Thoracic aorta (tissue), 2 donors: ENCODE measurements around the gene TXNL4A. TPM values are rescaled to one million over a fixed set of nuclear protein-coding genes. Genes with fewer than 3 reads are reported as not detected.

Experiments
- ATAC-seq: fragments of 150-250 bp; one replicate; pipeline ENCODE4 v1.8.0; 2017; ENCODE audit warnings: low read depth; ENCODE audit not compliant: insufficient number of reproducible peaks, low FRiP score
- DNase-seq: peaks from one replicate; pipeline ENCODE4 v3.0.0-alpha.2; 2020; ENCODE audit warnings: low spot score
- H3K27ac ChIP-seq, 2 donors: fragments of 200-600 bp; sonication (generic); 1 replicate in 1 of 2; 2 replicates in 1 of 2; pipeline ENCODE4 v1.5.1; 2016; ENCODE audit warnings: mild to moderate bottlenecking in 2 of 2, moderate library complexity in 2 of 2
- H3K27me3 ChIP-seq: fragments of 200-600 bp; sonication (generic); replicated peaks from 2 replicates; pipeline ENCODE4 v1.6.0; 2016; ENCODE audit warnings: mild to moderate bottlenecking; ENCODE audit not compliant: insufficient read depth
- H3K36me3 ChIP-seq: fragments of 200-600 bp; sonication (generic); one replicate; pipeline ENCODE4 v1.5.1; 2016
- H3K4me1 ChIP-seq, 2 donors: fragments of 200-600 bp; sonication (generic); 1 replicate in 1 of 2; 2 replicates in 1 of 2; pipeline versions ENCODE4 v1.5.1 to v1.6.0; 2016; ENCODE audit warnings: low read depth in 2 of 2, mild to moderate bottlenecking in 1 of 2; ENCODE audit not compliant: control insufficient read depth in 1 of 2
- H3K4me3 ChIP-seq: fragments of 200-600 bp; sonication (generic); 2 replicates; pipeline ENCODE4 v1.5.1; 2016; ENCODE audit warnings: mild to moderate bottlenecking
- H3K9me3 ChIP-seq: fragments of 200-600 bp; sonication (generic); 2 replicates; pipeline ENCODE4 v1.5.1; 2016
- CTCF ChIP-seq: fragments of 200-600 bp; sonication (generic); IDR thresholded peaks from one replicate; pipeline ENCODE4 v1.5.1; 2019; ENCODE audit warnings: antibody characterized with exemption
- total RNA-seq, 2 donors: library from RNA; depleted of rRNA; stranded (reverse); fragments of >200 nt; gene quantifications; one replicate each; pipeline versions ENCODE4 v1.1.0 to v1.2.3, GENCODE V29; 2016

The TXNL4A gene
- total RNA-seq, 2 donors from 2014 or later: 12.0 to 31.5 TPM

- DNase-seq (no peak), ATAC-seq (no peak)
- TF ChIP-seq CTCF: no peak
- Histone ChIP-seq H3K9me3 (no peaks in the 10 kb centered on the region), H3K27me3 (no peaks in the 10 kb centered on the region), H3K4me1 (peaks cover 9 to 31% of the 10 kb centered on the region in 2 donors), H3K4me3 (no peak overlapping the region), H3K27ac (no peak overlapping the region), H3K36me3 (peaks cover 14% of the 10 kb centered on the region)
Observed at GRCh38 chr18:79944746-79945117, 43.6 kb downstream of the TXNL4A start.

GRCh38 chr18:79944126-79944731 is 44.1 kb downstream of the TXNL4A start:
- no peak for ATAC-seq
- no peak overlapping the region for H3K4me3 ChIP-seq
- peaks cover 14% of the 10 kb centered on the region for H3K36me3 ChIP-seq
- peaks cover 6 to 26% of the 10 kb centered on the region in 2 donors for H3K4me1 ChIP-seq
- no peak for DNase-seq
- H3K9me3 ChIP-seq: no peaks in the 10 kb centered on the region
- H3K27me3 ChIP-seq: no peaks in the 10 kb centered on the region
- no peak for TF ChIP-seq CTCF
- H3K27ac ChIP-seq: no peak overlapping the region

- no peak for TF ChIP-seq CTCF
- H3K27ac ChIP-seq: no peak overlapping the region
- H3K4me1 ChIP-seq: peaks cover under 1 to 20% of the 10 kb centered on the region in 2 donors
- no peak overlapping the region for H3K4me3 ChIP-seq
- H3K9me3 ChIP-seq: no peaks in the 10 kb centered on the region
- peaks cover 14% of the 10 kb centered on the region for H3K36me3 ChIP-seq
- no peaks in the 10 kb centered on the region for H3K27me3 ChIP-seq
- DNase-seq (no peak), ATAC-seq (no peak)
Observed at GRCh38 chr18:79943608-79944125, 44.7 kb downstream of the TXNL4A start.

GRCh38 chr18:79942786-79943607 is 45.4 kb downstream of the TXNL4A start:
- Histone ChIP-seq H3K4me3 (no peak overlapping the region), H3K36me3 (peaks cover 14% of the 10 kb centered on the region), H3K4me1 (peaks cover 0 to 14% of the 10 kb centered on the region in 2 donors), H3K27me3 (no peaks in the 10 kb centered on the region), H3K9me3 (no peaks in the 10 kb centered on the region), H3K27ac (no peak overlapping the region)
- DNase-seq: no peak
- no peak for ATAC-seq
- no peak for TF ChIP-seq CTCF

- DNase-seq (no peak), ATAC-seq (no peak)
- Histone ChIP-seq H3K9me3 (no peaks in the 10 kb centered on the region), H3K27me3 (no peaks in the 10 kb centered on the region), H3K4me1 (peaks cover 0 to 9% of the 10 kb centered on the region in 2 donors), H3K27ac (no peak overlapping the region), H3K36me3 (peaks cover 14% of the 10 kb centered on the region), H3K4me3 (no peak overlapping the region)
- TF ChIP-seq CTCF: no peak
Observed at GRCh38 chr18:79942211-79942610, 46.2 kb downstream of the TXNL4A start.
